NT2/D1 (cell line): Measurements from ENCODE around the gene NDFIP1.

Experiments
- YY1 ChIP-seq: IDR thresholded peaks from 2 replicates; pipeline ENCODE4 v1.6.1; 2011; ENCODE audit not compliant: insufficient read length, insufficient read depth
- ZNF274 ChIP-seq: IDR thresholded peaks from 2 replicates; pipeline ENCODE4 v1.6.1; 2011; ENCODE audit warnings: mild to moderate bottlenecking, low read depth, low read length

DNA sequence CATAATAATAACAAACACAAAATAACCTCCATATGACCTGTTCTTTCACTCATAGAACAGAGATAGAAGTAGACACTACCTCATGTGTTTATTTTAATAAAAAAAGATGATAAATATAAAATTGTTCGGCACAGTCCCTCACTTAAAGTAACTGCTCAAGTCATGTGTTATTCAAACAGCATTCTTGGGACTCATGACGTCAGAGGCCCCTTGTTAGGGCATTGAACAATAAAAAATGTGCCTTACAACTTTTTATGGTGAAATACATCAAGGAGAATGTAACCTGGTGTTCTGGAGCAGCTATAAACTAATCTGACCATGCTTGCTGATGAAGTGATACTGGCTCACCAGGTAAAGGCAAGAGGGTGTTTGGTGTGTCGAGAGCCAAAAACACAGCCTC is 12.2 kb upstream of the NDFIP1 start:
- TF ChIP-seq ZNF274: no peak
- no peak for TF ChIP-seq YY1
